Panc1 (cell line): ENCODE data around the gene TIE1. TPM values are rescaled to one million over a fixed set of nuclear protein-coding genes. Genes with fewer than 3 reads are reported as not detected.

Source experiments
- ATAC-seq: fragments of 200-7000 bp; cut with Tn5 transposase; 2 replicates; pipeline ENCODE4 v1.9.1; 2020; ENCODE audit warnings: mild to moderate bottlenecking, moderate library complexity
- BruUV-seq: library from RNA; stranded (reverse); fragments of 400-500 nt; replicated peaks from 2 replicates; lab custom pipeline; 2021; lab: Mats Ljungman, UMichigan
- CTCF ChIA-PET: fragments of 300-600 bp; sonication (Branson Sonifier 250); formaldehyde crosslinking; loops from one replicate; lab custom pipeline; 2022; ENCODE audit warnings: antibody characterized with exemption; lab: Charles Lee
- POLR2A ChIA-PET: fragments of 300-600 bp; sonication (Branson Sonifier 250); formaldehyde crosslinking; loops from one replicate; lab custom pipeline; 2022; ENCODE audit warnings: antibody characterized with exemption; lab: Charles Lee
- DNase-seq: peaks from one replicate; pipeline ENCODE4 v3.0.0-alpha.2; 2010; ENCODE audit warnings: low read depth, low spot score
- H3K27ac ChIP-seq: 2 replicates; pipeline ENCODE4 v1.5.1; 2011; ENCODE audit warnings: mild to moderate bottlenecking, low read length, inconsistent platforms
- H3K27me3 ChIP-seq: fragments of 200-500 bp; sonication (Bioruptor generic); 2 replicates; pipeline ENCODE4 v1.6.0; 2014; ENCODE audit warnings: low read length, inconsistent platforms; ENCODE audit not compliant: control insufficient read depth, insufficient read depth
- H3K36me3 ChIP-seq: fragments of 200-500 bp; sonication (Bioruptor generic); 2 replicates; pipeline ENCODE4 v1.5.1; 2014; ENCODE audit warnings: inconsistent platforms, mild to moderate bottlenecking, low read length, moderate library complexity; ENCODE audit not compliant: control insufficient read depth, insufficient read depth
- H3K4me1 ChIP-seq: 2 replicates; pipeline ENCODE4 v1.5.1; 2011; ENCODE audit warnings: inconsistent platforms, mild to moderate bottlenecking, low read length, moderate library complexity; ENCODE audit not compliant: control insufficient read depth, insufficient read depth
- H3K4me3 ChIP-seq, 2 experiments: 2 replicates each; pipeline ENCODE4 v1.5.1; 2011 to 2012; ENCODE audit warnings: low read depth in 2 of 2, low read length in 2 of 2, mild to moderate bottlenecking in 2 of 2, inconsistent platforms in 1 of 2, moderate library complexity in 1 of 2
- H3K9me3 ChIP-seq: fragments of 200-500 bp; sonication (Bioruptor generic); 2 replicates; pipeline ENCODE4 v1.5.1; 2014; ENCODE audit warnings: low read depth, mild to moderate bottlenecking, inconsistent platforms, low read length, moderate library complexity; ENCODE audit not compliant: control insufficient read depth, insufficient read depth
- CTCF ChIP-seq: fragments of 450-650 bp; IDR thresholded peaks from 2 replicates; pipeline ENCODE4 v1.5.1; 2017; ENCODE audit warnings: mild to moderate bottlenecking
- POLR2AphosphoS5 ChIP-seq: IDR thresholded peaks from 2 replicates; pipeline ENCODE4 v1.6.1; 2012; ENCODE audit warnings: mild to moderate bottlenecking, low read depth, low read length, moderate library complexity
- REST ChIP-seq, 2 experiments: IDR thresholded peaks; 2 replicates each; pipeline ENCODE4 v1.6.1; 2011 to 2012; ENCODE audit warnings: low read depth in 2 of 2, control low read depth in 1 of 2, low read length in 1 of 2, mild to moderate bottlenecking in 1 of 2, moderate library complexity in 1 of 2; ENCODE audit not compliant: insufficient read depth in 1 of 2
- SIN3A ChIP-seq: IDR thresholded peaks from 2 replicates; pipeline ENCODE4 v1.6.1; 2012; ENCODE audit warnings: low read depth, mild to moderate bottlenecking, low read length, moderate library complexity, borderline replicate concordance; ENCODE audit not compliant: insufficient read depth
- TCF7L2 ChIP-seq: IDR thresholded peaks from 2 replicates; pipeline ENCODE4 v1.6.1; 2011; ENCODE audit warnings: mild to moderate bottlenecking, low read depth, low read length, inconsistent platforms
- in situ Hi-C: cut with HindIII; loops from 2 replicates; pipeline ENCODE4 v1.10.0; 2016; ENCODE audit warnings: low sequenced_read_pairs, low pct_unique_long_range_greater_than_20kb
- intact Hi-C: fragments of 100-400 bp; cut with micrococcal nuclease; formaldehyde crosslinking; loops from one replicate; pipeline ENCODE4 v1.10.0; 2022; ENCODE audit not compliant: unreplicated experiment
- total RNA-seq: library from RNA; stranded (reverse); gene quantifications from one replicate; pipeline ENCODE4 v1.2.1, GENCODE V29; 2021; ENCODE audit not compliant: unreplicated experiment

The TIE1 gene
- total RNA-seq, 1 experiment from 2014 or later, result 0.28 TPM

GRCh38 chr1:43319288-43319687, 18.5 kb downstream of the TIE1 start:
- in situ Hi-C loops (no loop called here), intact Hi-C loops (no loop called here)
- Histone ChIP-seq H3K27me3 (no peaks in the 10 kb centered on the region), H3K27ac (no peak overlapping the region), H3K4me1 (no peaks in the 10 kb centered on the region), H3K36me3 (no peaks in the 10 kb centered on the region), H3K4me3 (no peak overlapping the region), H3K9me3 (no peaks in the 10 kb centered on the region)
- ChIA-PET CTCF (no interaction called here), POLR2A (no interaction called here)
- no TSS peak for BruUV-seq
- DNase-seq (no peak), ATAC-seq (no peak)
- TF ChIP-seq CTCF, result no peak
- TF ChIP-seq SIN3A, result no peak
- no peak for TF ChIP-seq REST (IDR thresholded peaks at IDR 0.05; ENCODE audit: insufficient read depth in 1 of 2, low read depth in 2 of 2, low read length in 1 of 2)
- no peak for TF ChIP-seq TCF7L2
- no peak for TF ChIP-seq POLR2AphosphoS5

DNA sequence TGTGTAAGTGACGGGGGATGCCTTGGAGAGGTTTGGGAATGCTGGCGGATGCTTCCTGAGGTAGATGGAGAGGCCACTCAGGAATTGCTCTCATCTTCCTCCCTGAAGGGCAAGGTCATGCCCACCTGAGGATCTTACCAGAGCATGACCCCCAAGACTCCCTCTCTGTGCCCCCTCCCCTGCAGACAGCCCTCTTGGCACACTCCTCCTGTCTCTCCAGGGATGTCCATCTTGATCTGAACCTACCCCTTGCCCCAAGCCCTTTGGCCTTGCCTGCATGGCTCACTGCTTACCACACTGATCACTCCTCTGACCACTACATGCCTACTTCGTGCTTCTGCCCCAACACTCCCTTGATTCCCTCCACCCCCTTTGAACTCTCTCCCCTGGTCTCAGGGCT, 19.0 kb downstream of the TIE1 start:
- in situ Hi-C loops, result no loop called here
- no peak overlapping the region for H3K4me3 ChIP-seq
- ATAC-seq (no peak), DNase-seq (no peak)
- POLR2A ChIA-PET, result no interaction called here
- no TSS peak for BruUV-seq
- CTCF ChIA-PET, result no interaction called here
- H3K4me1 ChIP-seq, result no peaks in the 10 kb centered on the region
- H3K36me3 ChIP-seq, result no peaks in the 10 kb centered on the region
- H3K27me3 ChIP-seq, result no peaks in the 10 kb centered on the region
- no peak overlapping the region for H3K27ac ChIP-seq
- TF ChIP-seq TCF7L2, result no peak
- no peak for TF ChIP-seq POLR2AphosphoS5
- intact Hi-C loops, result no loop called here
- H3K9me3 ChIP-seq, result no peaks in the 10 kb centered on the region

DNA sequence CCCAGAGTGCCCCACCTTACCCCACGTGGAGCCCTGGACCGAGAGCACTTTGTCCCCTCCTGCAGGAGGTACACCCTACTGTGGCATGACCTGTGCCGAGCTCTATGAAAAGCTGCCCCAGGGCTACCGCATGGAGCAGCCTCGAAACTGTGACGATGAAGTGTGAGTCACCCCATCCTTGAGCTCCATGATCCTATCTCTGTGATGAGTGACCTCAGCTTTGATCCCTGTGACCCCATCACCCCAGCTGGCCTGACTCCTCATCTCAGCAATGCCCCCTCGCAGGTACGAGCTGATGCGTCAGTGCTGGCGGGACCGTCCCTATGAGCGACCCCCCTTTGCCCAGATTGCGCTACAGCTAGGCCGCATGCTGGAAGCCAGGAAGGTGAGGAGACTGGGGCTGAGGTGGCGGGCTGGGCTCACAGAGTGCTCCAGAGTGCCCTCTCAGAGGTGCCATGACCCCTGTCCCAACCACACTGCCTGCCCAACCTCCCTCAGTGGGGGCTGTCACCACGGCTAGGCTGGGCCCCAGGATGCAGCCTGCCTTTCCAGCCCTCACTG, 20.6 kb downstream of the TIE1 start:
- H3K36me3 ChIP-seq, result no peaks in the 10 kb centered on the region
- no peak for DNase-seq

More for the DNA sequence above, 20.6 kb downstream of the TIE1 start:
- intact Hi-C loops, result no loop called here
- in situ Hi-C loops, result no loop called here
- no TSS peak for BruUV-seq
- POLR2A ChIA-PET, result interaction anchor here (0.6 to 1.3 kb wide), 3 partner anchors 15 to 761 kb away, joined by 4 to 8 read pairs (median 5); no protein-coding TSS in a partner anchor
- H3K27ac ChIP-seq, result no peak overlapping the region
- H3K27me3 ChIP-seq, result no peaks in the 10 kb centered on the region
- no peak for ATAC-seq
- CTCF ChIA-PET, result no interaction called here
- H3K4me3 ChIP-seq, result no peak overlapping the region
- TF ChIP-seq TCF7L2 (no peak), POLR2AphosphoS5 (no peak), SIN3A (no peak), REST (IDR thresholded peaks at IDR 0.05; ENCODE audit: insufficient read depth in 1 of 2, low read depth in 2 of 2, low read length in 1 of 2) (no peak), CTCF (no peak)
- H3K4me1 ChIP-seq, result no peaks in the 10 kb centered on the region
- no peaks in the 10 kb centered on the region for H3K9me3 ChIP-seq
